GM23338 (cell line): ENCODE results near the gene KNG1. TPM values are rescaled to one million over a fixed set of nuclear protein-coding genes. Genes with fewer than 3 reads are reported as not detected.

Experiments
- ATAC-seq: fragments of 200-7000 bp; cut with Tn5 transposase; 3 replicates; pipeline ENCODE4 v1.9.1; 2020
- DNase-seq: peaks from one replicate; pipeline ENCODE4 v3.0.0-alpha.2; 2015; ENCODE audit warnings: low spot score
- H2AFZ ChIP-seq: fragments of 200-600 bp; sonication (generic); 2 replicates; pipeline ENCODE4 v1.8.0; 2016; ENCODE audit warnings: antibody characterized with exemption, mild to moderate bottlenecking, moderate library complexity
- H3F3A ChIP-seq: fragments of 200-600 bp; sonication (generic); replicated peaks from 2 replicates; pipeline ENCODE4 v1.8.0; 2017; ENCODE audit warnings: antibody characterized with exemption, mixed run types, low read depth
- H3K27ac ChIP-seq: fragments of 200-600 bp; sonication (generic); 2 replicates; pipeline ENCODE4 v1.6.1; 2016; ENCODE audit warnings: low read depth
- H3K27me3 ChIP-seq: fragments of 200-600 bp; sonication (generic); 2 replicates; pipeline ENCODE4 v1.8.0; 2016; ENCODE audit warnings: mild to moderate bottlenecking, mixed run types, moderate library complexity; ENCODE audit not compliant: insufficient read depth
- H3K36me3 ChIP-seq: fragments of 200-600 bp; sonication (generic); 2 replicates; pipeline ENCODE4 v1.8.0; 2016; ENCODE audit warnings: mild to moderate bottlenecking; ENCODE audit not compliant: insufficient read depth
- H3K4me1 ChIP-seq: fragments of 200-600 bp; sonication (generic); 2 replicates; pipeline ENCODE4 v1.8.0; 2016; ENCODE audit warnings: mild to moderate bottlenecking, moderate library complexity; ENCODE audit not compliant: insufficient read depth
- H3K4me2 ChIP-seq: fragments of 200-600 bp; sonication (generic); 2 replicates; pipeline ENCODE4 v1.7.1; 2017; ENCODE audit warnings: mixed run types
- H3K4me3 ChIP-seq: fragments of 200-600 bp; sonication (generic); 2 replicates; pipeline ENCODE4 v1.6.1; 2016; ENCODE audit warnings: mixed run types
- H3K79me2 ChIP-seq: fragments of 200-600 bp; sonication (generic); replicated peaks from 2 replicates; pipeline ENCODE4 v1.8.0; 2017; ENCODE audit warnings: mild to moderate bottlenecking; ENCODE audit not compliant: insufficient read depth
- H3K9me2 ChIP-seq: fragments of 200-600 bp; sonication (generic); 2 replicates; pipeline ENCODE4 v1.8.0; 2017; ENCODE audit not compliant: insufficient read depth
- H4K20me1 ChIP-seq: fragments of 200-600 bp; sonication (generic); replicated peaks from 2 replicates; pipeline ENCODE4 v1.8.0; 2017; ENCODE audit warnings: mild to moderate bottlenecking; ENCODE audit not compliant: insufficient read depth
- H3K27ac Mint-ChIP-seq: 2 replicates; pipeline ENCODE4 v1.8.0; 2020; ENCODE audit warnings: inconsistent platforms, mild to moderate bottlenecking, moderate library complexity, mixed read lengths
- H3K27me3 Mint-ChIP-seq: 3 replicates; pipeline ENCODE4 v1.8.0; 2022; ENCODE audit warnings: low read depth, mild to moderate bottlenecking, moderate library complexity, mixed read lengths, inconsistent platforms; ENCODE audit not compliant: insufficient read depth, poor library complexity
- H3K36me3 Mint-ChIP-seq: 3 replicates; pipeline ENCODE4 v1.8.0; 2021; ENCODE audit warnings: low read depth, mild to moderate bottlenecking, inconsistent platforms, moderate library complexity, mixed read lengths
- H3K4me1 Mint-ChIP-seq: 3 replicates; pipeline ENCODE4 v1.8.0; 2020; ENCODE audit warnings: mild to moderate bottlenecking, inconsistent platforms, mixed read lengths
- H3K4me3 Mint-ChIP-seq: 3 replicates; pipeline ENCODE4 v1.8.0; 2021; ENCODE audit warnings: moderate library complexity, mild to moderate bottlenecking, inconsistent platforms, mixed read lengths
- H3K9me3 Mint-ChIP-seq: 3 replicates; pipeline ENCODE4 v1.8.0; 2020; ENCODE audit warnings: moderate library complexity, mild to moderate bottlenecking, inconsistent platforms, mixed read lengths
- CREB1 ChIP-seq: fragments of 250-450 bp; sonication (Bioruptor Pico); IDR thresholded peaks from 2 replicates; pipeline ENCODE4 v1.5.0; 2020; ENCODE audit warnings: low read depth, mild to moderate bottlenecking, moderate library complexity
- CTCF ChIP-seq, 2 experiments: fragments of 200-600 bp in 1 of 2; sonication (generic) in 1 of 2; conservative IDR thresholded peaks; 2 replicates each; pipeline versions ENCODE4 v1.5.1 to v1.6.1; 2016 to 2017; ENCODE audit warnings: antibody characterized with exemption in 2 of 2, low read depth in 2 of 2, mild to moderate bottlenecking in 2 of 2, moderate library complexity in 1 of 2
- ETS1 ChIP-seq: IDR thresholded peaks from 2 replicates; pipeline ENCODE4 v1.6.1; 2016; ENCODE audit warnings: antibody characterized with exemption
- EZH2 ChIP-seq: fragments of 200-600 bp; sonication (generic); IDR thresholded peaks from one replicate; pipeline ENCODE4 v1.8.0; 2017; ENCODE audit warnings: antibody characterized with exemption, mild to moderate bottlenecking, low read depth; ENCODE audit not compliant: unreplicated experiment
- EZH2phosphoT487 ChIP-seq: fragments of 200-600 bp; sonication (generic); IDR thresholded peaks from one replicate; pipeline ENCODE4 v1.8.1; 2018; ENCODE audit warnings: antibody characterized with exemption; ENCODE audit not compliant: unreplicated experiment
- JUNB ChIP-seq: IDR thresholded peaks from one replicate; pipeline ENCODE4 v1.6.1; 2016; ENCODE audit warnings: antibody characterized with exemption; ENCODE audit not compliant: unreplicated experiment
- NANOG ChIP-seq: IDR thresholded peaks from 2 replicates; pipeline ENCODE4 v1.6.1; 2016; ENCODE audit warnings: antibody characterized with exemption, borderline replicate concordance
- POLR2AphosphoS5 ChIP-seq: IDR thresholded peaks from 2 replicates; pipeline ENCODE4 v1.6.1; 2016; ENCODE audit warnings: antibody characterized with exemption, low read depth
- REST ChIP-seq: IDR thresholded peaks from one replicate; pipeline ENCODE4 v1.6.1; 2018; ENCODE audit warnings: antibody characterized with exemption; ENCODE audit not compliant: unreplicated experiment
- STAT1 ChIP-seq: IDR thresholded peaks from one replicate; pipeline ENCODE4 v1.6.1; 2016; ENCODE audit warnings: antibody characterized with exemption; ENCODE audit not compliant: unreplicated experiment
- ZNF114 ChIP-seq: fragments of 250-450 bp; sonication (Bioruptor Pico); IDR thresholded peaks from 2 replicates; pipeline ENCODE4 v1.5.0; 2020; ENCODE audit warnings: mild to moderate bottlenecking, moderate library complexity
- ZNF331 ChIP-seq: fragments of 250-450 bp; sonication (Bioruptor Pico); IDR thresholded peaks from 2 replicates; pipeline ENCODE4 v1.5.0; 2020; ENCODE audit warnings: low read depth, mild to moderate bottlenecking, moderate library complexity
- ZNF462 ChIP-seq: fragments of 250-450 bp; sonication (Bioruptor Pico); IDR thresholded peaks from 2 replicates; pipeline ENCODE4 v1.5.0; 2020; ENCODE audit warnings: mild to moderate bottlenecking, moderate library complexity
- polyA plus RNA-seq: library from polyadenylated mRNA; unstranded; fragments of >200 nt; fragmentation: Nextera tagmentation; extraction: Ambion mirVana; gene quantifications from 2 replicates; pipeline ENCODE4 v1.2.1, GENCODE V29; 2016
- total RNA-seq: library from RNA; depleted of rRNA; stranded (reverse); fragments of >200 nt; shearing (Covaris generic); gene quantifications from 2 replicates; pipeline ENCODE4 v1.2.3, GENCODE V29; 2014

KNG1 gene
- total and polyA plus RNA-seq, 2 experiments from 2014 or later: 0.49 TPM; not detected in 1

GRCh38 chr3:186782542-186783057, 65.4 kb downstream of the KNG1 start:
- Mint-ChIP-seq H3K4me3 (peak overlapping the region; percentile 99), H3K27me3 (peaks cover 24% of the 10 kb centered on the region), H3K4me1 (peaks cover 19% of the 10 kb centered on the region), H3K36me3 (peaks cover 45% of the 10 kb centered on the region), H3K27ac (peak overlapping the region; percentile 87), H3K9me3 (peaks cover 12% of the 10 kb centered on the region)
- Histone ChIP-seq H3K9me2 (no peaks in the 10 kb centered on the region), H3K36me3 (peaks cover 37% of the 10 kb centered on the region), H3K27me3 (no peaks in the 10 kb centered on the region), H2AFZ (no peak overlapping the region), H3K79me2 (peaks cover 42% of the 10 kb centered on the region), H3K4me2 (peak overlapping the region; percentile 99), H3K4me3 (peak overlapping the region; percentile 99), H3K4me1 (peaks cover 15% of the 10 kb centered on the region), H3K27ac (peak overlapping the region; percentile 100; the same call in 1 of the 2 replicates), H3F3A (peaks cover 42% of the 10 kb centered on the region), H4K20me1 (peaks cover 36% of the 10 kb centered on the region)
- no peak for TF ChIP-seq JUNB
- no peak for TF ChIP-seq POLR2AphosphoS5
- no peak for TF ChIP-seq CTCF (conservative IDR thresholded peaks at IDR 0.05; ENCODE audit: low read depth in 2 of 2)
- no peak for TF ChIP-seq EZH2phosphoT487
- TF ChIP-seq CREB1 (CRISPR knock-in tag): no peak
- TF ChIP-seq STAT1: no peak
- TF ChIP-seq EZH2: no peak
- no peak for TF ChIP-seq ZNF462
- TF ChIP-seq NANOG: no peak
- no peak for TF ChIP-seq ZNF114
- no peak for TF ChIP-seq ZNF331
- no peak for TF ChIP-seq ETS1
- no peak for TF ChIP-seq REST
- ATAC-seq (no peak; the same call in 1 of the 3 replicates), DNase-seq (no peak)
